Sigmoid colon (tissue), 7 donors: ENCODE data around the gene STK32A. TPM values are rescaled to one million over a fixed set of nuclear protein-coding genes. Genes with fewer than 3 reads are reported as not detected.
"Not testable (repeated sequence)": the region's sequence is repeated elsewhere in the genome, so short reads cannot be mapped to it uniquely, and the experiment has no call there.

Source experiments
- DNase-seq: peaks from one replicate; pipeline ENCODE4 v3.0.0-alpha.2; 2019
- H3K27ac ChIP-seq, 4 donors: fragments of 200-600 bp; sonication (generic); one replicate each; pipeline ENCODE4 v1.5.1; 2016 to 2019; ENCODE audit warnings: mild to moderate bottlenecking in 1 of 4
- H3K27me3 ChIP-seq, 3 donors: fragments of 200-600 bp; sonication (generic); one replicate each; pipeline ENCODE4 v1.5.1; 2019; ENCODE audit warnings: mild to moderate bottlenecking in 1 of 3
- H3K36me3 ChIP-seq, 4 donors: fragments of 200-600 bp; sonication (generic); one replicate each; pipeline ENCODE4 v1.5.1; 2016 to 2019
- H3K4me1 ChIP-seq, 4 donors: fragments of 200-600 bp; sonication (generic); one replicate each; pipeline ENCODE4 v1.5.1; 2017 to 2019
- H3K4me3 ChIP-seq, 4 donors: fragments of 200-600 bp; sonication (generic); one replicate each; pipeline ENCODE4 v1.5.1; 2017 to 2019; ENCODE audit warnings: mild to moderate bottlenecking in 2 of 4, moderate library complexity in 1 of 4
- H3K9me3 ChIP-seq, 4 donors: fragments of 200-600 bp in 3 of 4; sonication (generic) in 3 of 4; one replicate each; pipeline versions ENCODE4 v1.5.1 to v1.6.1; 2013 to 2019
- EP300 ChIP-seq, 4 donors: sonication (generic); formaldehyde crosslinking; IDR thresholded peaks; one replicate each; pipeline ENCODE4 v1.6.1; 2017; ENCODE audit warnings: antibody characterized with exemption in 4 of 4
- POLR2A ChIP-seq, 2 donors: fragments of 450-650 bp; IDR thresholded peaks; one replicate each; pipeline ENCODE4 v1.6.1; 2016; ENCODE audit warnings: antibody characterized with exemption in 2 of 2, mild to moderate bottlenecking in 2 of 2, moderate library complexity in 2 of 2
- POLR2AphosphoS5 ChIP-seq, 4 donors: sonication (generic); formaldehyde crosslinking; IDR thresholded peaks; one replicate each; pipeline ENCODE4 v1.6.1; 2017; ENCODE audit warnings: antibody characterized with exemption in 4 of 4
- WGBS, 2 donors: extraction: QIAGEN DNeasy Blood & Tissue Kit; methylation state at CpG; one replicate each; pipeline ENCODE4 v1.1.7; 2013; 5-methylcytosine and 5-hydroxymethylcytosine counted together
- intact Hi-C: fragments of 100-400 bp; cut with DNase I; formaldehyde crosslinking; loops from one replicate; pipeline ENCODE4 v1.15.1; 2023
- polyA plus RNA-seq, 3 donors: library from polyadenylated mRNA; stranded (reverse); fragments of 200-250 nt; gene quantifications; one replicate each; pipeline ENCODE4 v1.2.3, GENCODE V29; 2013
- total RNA-seq, 4 donors: library from RNA; depleted of rRNA; stranded (reverse); fragments of >200 nt; gene quantifications; one replicate each; pipeline ENCODE4 v1.1.0, GENCODE V29; 2016
- TF ChIP-seq, protein P1 (sequence below), 4 experiments: fragments of 450-650 bp in 3 of 4; fragments of 200-600 bp in 1 of 4; IDR thresholded peaks; one replicate each; pipeline ENCODE4 v1.5.1; 2016 to 2019; ENCODE audit warnings: antibody characterized with exemption in 4 of 4, mild to moderate bottlenecking in 3 of 4, moderate library complexity in 2 of 4
- donor health status: healthy with polysubstance abuse.
- donor health status: Bipolar disorder and iron deficiency.
- donor health status: healthy.

The STK32A gene
- total and polyA plus RNA-seq, 7 donors = under 0.01 to 9.1 (median 4.5) TPM; not detected in 1

GRCh38 chr5:147225938-147226337, 8.9 kb upstream of the STK32A start:
- TF ChIP-seq, protein P1, sequence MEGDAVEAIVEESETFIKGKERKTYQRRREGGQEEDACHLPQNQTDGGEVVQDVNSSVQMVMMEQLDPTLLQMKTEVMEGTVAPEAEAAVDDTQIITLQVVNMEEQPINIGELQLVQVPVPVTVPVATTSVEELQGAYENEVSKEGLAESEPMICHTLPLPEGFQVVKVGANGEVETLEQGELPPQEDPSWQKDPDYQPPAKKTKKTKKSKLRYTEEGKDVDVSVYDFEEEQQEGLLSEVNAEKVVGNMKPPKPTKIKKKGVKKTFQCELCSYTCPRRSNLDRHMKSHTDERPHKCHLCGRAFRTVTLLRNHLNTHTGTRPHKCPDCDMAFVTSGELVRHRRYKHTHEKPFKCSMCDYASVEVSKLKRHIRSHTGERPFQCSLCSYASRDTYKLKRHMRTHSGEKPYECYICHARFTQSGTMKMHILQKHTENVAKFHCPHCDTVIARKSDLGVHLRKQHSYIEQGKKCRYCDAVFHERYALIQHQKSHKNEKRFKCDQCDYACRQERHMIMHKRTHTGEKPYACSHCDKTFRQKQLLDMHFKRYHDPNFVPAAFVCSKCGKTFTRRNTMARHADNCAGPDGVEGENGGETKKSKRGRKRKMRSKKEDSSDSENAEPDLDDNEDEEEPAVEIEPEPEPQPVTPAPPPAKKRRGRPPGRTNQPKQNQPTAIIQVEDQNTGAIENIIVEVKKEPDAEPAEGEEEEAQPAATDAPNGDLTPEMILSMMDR (IDR thresholded peaks at IDR 0.05) = no peak
- no peak for TF ChIP-seq POLR2A (IDR thresholded peaks at IDR 0.05)
- TF ChIP-seq POLR2AphosphoS5 (IDR thresholded peaks at IDR 0.05) = no peak
- TF ChIP-seq EP300 (IDR thresholded peaks at IDR 0.05) = no peak
- 90 to 94% methylated on average over 9 of the region's 9 CpGs for WGBS, 2 donors
- no peak overlapping the region for H3K4me3 ChIP-seq
- DNase-seq = no peak
- H3K4me1 ChIP-seq = no peaks in the 10 kb centered on the region
- no peaks in the 10 kb centered on the region for H3K9me3 ChIP-seq
- no peak overlapping the region for H3K27ac ChIP-seq
- intact Hi-C loops = loop anchor here (2.0 kb wide), 1 partner anchor 333 kb away; no protein-coding TSS in a partner anchor
- H3K36me3 ChIP-seq = no peaks in the 10 kb centered on the region
- no peaks in the 10 kb centered on the region for H3K27me3 ChIP-seq

- H3K4me3 ChIP-seq = no peak overlapping the region
- TF ChIP-seq EP300 (IDR thresholded peaks at IDR 0.05) (no peak), POLR2A (IDR thresholded peaks at IDR 0.05) (no peak), POLR2AphosphoS5 (IDR thresholded peaks at IDR 0.05) (no peak)
- TF ChIP-seq, protein P1 (IDR thresholded peaks at IDR 0.05) = no peak
- no peaks in the 10 kb centered on the region for H3K9me3 ChIP-seq
- no peak for DNase-seq
- no peaks in the 10 kb centered on the region for H3K36me3 ChIP-seq
- WGBS, 2 donors = 93 to 94% methylated on average over 15 of the region's 15 CpGs
- no peaks in the 10 kb centered on the region for H3K27me3 ChIP-seq
- no peaks in the 10 kb centered on the region for H3K4me1 ChIP-seq
- intact Hi-C loops = no loop called here
- H3K27ac ChIP-seq = no peak overlapping the region
Measured at GRCh38 chr5:147226512-147226911, 8.3 kb upstream of the STK32A start.

- H3K9me3 ChIP-seq = no peaks in the 10 kb centered on the region
- peak; percentile 59 for DNase-seq
- no peaks in the 10 kb centered on the region for H3K27me3 ChIP-seq
- H3K4me1 ChIP-seq = peaks cover 0 to 12% (median 8%) of the 10 kb centered on the region in 4 donors
- H3K27ac ChIP-seq = peak overlapping the region; percentile 63 to 81 (median 76)
- TF ChIP-seq POLR2AphosphoS5 (IDR thresholded peaks at IDR 0.05) (no peak), POLR2A (IDR thresholded peaks at IDR 0.05) (no peak), EP300 (IDR thresholded peaks at IDR 0.05) (no peak)
- TF ChIP-seq, protein P1 (IDR thresholded peaks at IDR 0.05) = no peak
- 3 to 6% methylated on average over 31 to 32 of the region's 32 CpGs for WGBS, 2 donors
- H3K4me3 ChIP-seq = peak overlapping the region; percentile 62 to 76 (median 70)
- H3K36me3 ChIP-seq = no peaks in the 10 kb centered on the region
- intact Hi-C loops = loop anchor here (2.0 kb wide), 1 partner anchor 218 kb away; no protein-coding TSS in a partner anchor
Measured at GRCh38 chr5:147234239-147234824, 494 bp upstream of the STK32A start.

DNA sequence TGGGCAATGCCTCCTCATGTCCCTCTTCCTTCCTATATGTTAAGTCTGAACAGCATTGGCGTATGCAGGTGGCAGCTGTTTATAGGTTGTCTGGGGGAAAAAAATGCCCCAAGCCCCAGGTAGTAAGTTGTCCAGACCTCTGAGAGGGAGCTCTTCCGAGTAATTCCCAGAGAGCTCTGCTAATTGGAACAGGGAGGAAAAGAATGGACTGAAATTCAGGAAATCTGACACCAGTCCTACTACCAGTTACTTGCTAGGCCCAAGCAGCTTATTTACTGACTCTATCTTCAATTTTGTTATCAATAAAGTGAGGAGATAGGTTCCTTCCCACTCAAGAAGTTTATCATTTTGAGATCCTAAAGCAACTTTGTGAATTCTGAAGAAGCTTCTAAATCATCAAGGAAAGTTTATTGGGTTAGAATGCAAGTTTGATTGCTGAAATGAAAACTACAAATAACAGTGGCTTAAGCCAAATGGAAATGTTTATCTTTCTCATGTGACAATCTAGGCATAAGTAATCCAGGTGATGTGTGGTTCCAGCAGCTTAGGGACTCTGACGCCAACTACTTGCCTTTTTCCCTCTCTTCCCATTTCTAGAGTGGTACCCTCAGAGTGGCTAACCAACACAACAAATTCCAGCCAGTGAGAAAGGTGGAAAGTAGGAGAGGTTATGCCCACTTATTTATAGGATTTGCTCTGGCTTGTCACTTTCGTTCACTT, 5.6 kb downstream of the STK32A start:
- H3K36me3 ChIP-seq = no peaks in the 10 kb centered on the region
- H3K9me3 ChIP-seq = no peaks in the 10 kb centered on the region
- TF ChIP-seq POLR2AphosphoS5 (IDR thresholded peaks at IDR 0.05) (no peak), EP300 (IDR thresholded peaks at IDR 0.05) (no peak), POLR2A (IDR thresholded peaks at IDR 0.05) (no peak)
- TF ChIP-seq, protein P1 (IDR thresholded peaks at IDR 0.05) = no peak
- H3K4me3 ChIP-seq = no peak overlapping the region
- H3K4me1 ChIP-seq = peaks cover 0 to 4% (median 2%) of the 10 kb centered on the region in 4 donors
- H3K27ac ChIP-seq = no peak overlapping the region
- intact Hi-C loops = no loop called here
- no peak for DNase-seq
- H3K27me3 ChIP-seq = no peaks in the 10 kb centered on the region
- WGBS, 2 donors = 84 to 90% methylated on average over 4 of the region's 4 CpGs

- H3K36me3 ChIP-seq, intact Hi-C loops, H3K4me1 ChIP-seq, H3K9me3 ChIP-seq, DNase-seq, H3K27me3 ChIP-seq, H3K27ac ChIP-seq, H3K4me3 ChIP-seq: not testable (repeated sequence)
- 93% methylated on average over 2 to 6 of the region's 6 CpGs for WGBS, 2 donors
Measured at GRCh38 chr5:147243238-147243637, 8.4 kb downstream of the STK32A start.
